HepG2 (cell line): Measurements from ENCODE around the gene ULBP1. TPM values are rescaled to one million over a fixed set of nuclear protein-coding genes. Genes with fewer than 3 reads are reported as not detected.

Source experiments
- ATAC-seq: fragments of 200-7000 bp; cut with Tn5 transposase; 3 replicates; pipeline ENCODE4 v1.9.1; 2020; ENCODE audit warnings: mild to moderate bottlenecking, moderate library complexity
- BruUV-seq: library from RNA; stranded (reverse); fragments of 400-500 nt; replicated peaks from 2 replicates; lab custom pipeline; 2021; lab: Mats Ljungman, UMichigan
- CTCF ChIA-PET: fragments of 300-600 bp; formaldehyde crosslinking; extraction: SDS; loops from one replicate; lab custom pipeline; 2021; ENCODE audit warnings: low total read pairs, inconsistent platforms, low intra/inter-chr PET ratio; lab: Yijun Ruan, JAX
- POLR2A ChIA-PET: fragments of 350-600 bp; sonication (Branson Sonifier 250); formaldehyde crosslinking; loops from one replicate; lab custom pipeline; 2020; ENCODE audit warnings: antibody characterized with exemption, inconsistent platforms; lab: Yijun Ruan, JAX
- DNase-seq: peaks from one replicate; pipeline ENCODE4 v3.0.0-alpha.2; 2015; ENCODE audit warnings: low spot score
- FAIRE-seq: peaks from 3 replicates; lab custom pipeline; 2011; peaks lifted over from hg19 to GRCh38; lab: Jason Lieb, UNC
- H2AFZ ChIP-seq: one replicate; pipeline ENCODE4 v1.6.1; 2011; ENCODE audit warnings: low read length, inconsistent platforms
- H3K27ac ChIP-seq: fragments of 300-600 bp; 3 replicates; pipeline ENCODE4 v1.8.0; 2011; ENCODE audit warnings: mixed run types, mild to moderate bottlenecking, mixed read lengths, low read length, inconsistent platforms; ENCODE audit not compliant: insufficient read depth; ENCODE audit errors: extremely low read length
- H3K27me3 ChIP-seq, 2 experiments: fragments of 200-600 bp in 1 of 2; 2 replicates in 1 of 2; 3 replicates in 1 of 2; pipeline versions ENCODE4 v1.6.0 to v1.8.0; 2011; ENCODE audit warnings: low read length in 2 of 2, mild to moderate bottlenecking in 2 of 2, moderate library complexity in 2 of 2, inconsistent platforms in 1 of 2; ENCODE audit not compliant: insufficient read depth in 2 of 2, control insufficient read depth in 1 of 2
- H3K36me3 ChIP-seq, 2 experiments: fragments of 200-600 bp in 1 of 2; replicated peaks in 1 of 2; 2 replicates in 1 of 2; 3 replicates in 1 of 2; pipeline versions ENCODE4 v1.5.1 to v1.8.0; 2011; ENCODE audit warnings: low read length in 2 of 2, inconsistent platforms in 1 of 2; ENCODE audit not compliant: insufficient read depth in 2 of 2, control insufficient read depth in 1 of 2
- H3K4me1 ChIP-seq: 2 replicates; pipeline ENCODE4 v1.5.1; 2012; ENCODE audit warnings: low read length, inconsistent platforms; ENCODE audit not compliant: insufficient read depth
- H3K4me2 ChIP-seq: 2 replicates; pipeline ENCODE4 v1.6.0; 2011; ENCODE audit warnings: low read depth, low read length, inconsistent platforms
- H3K4me3 ChIP-seq, 3 experiments: fragments of 200-600 bp in 1 of 3; sonication (generic), shearing (Covaris generic) in 1 of 3; replicated peaks in 1 of 3; 2 replicates each; pipeline ENCODE4 v1.5.1; 2011 to 2016; ENCODE audit warnings: low read length in 3 of 3, inconsistent platforms in 2 of 3, low read depth in 2 of 3, mild to moderate bottlenecking in 2 of 3, control low read depth in 1 of 3, mixed read lengths in 1 of 3; ENCODE audit not compliant: insufficient read depth in 1 of 3
- H3K79me2 ChIP-seq: one replicate; pipeline ENCODE4 v1.6.1; 2011; ENCODE audit warnings: low read length, inconsistent platforms; ENCODE audit not compliant: insufficient read depth
- H3K9ac ChIP-seq: 2 replicates; pipeline ENCODE4 v1.6.0; 2011; ENCODE audit warnings: mild to moderate bottlenecking, low read depth, low read length, inconsistent platforms; ENCODE audit not compliant: insufficient read depth
- H3K9me3 ChIP-seq: 2 replicates; pipeline ENCODE4 v1.5.1; 2012; ENCODE audit warnings: mild to moderate bottlenecking, low read length
- H4K20me1 ChIP-seq: 2 replicates; pipeline ENCODE4 v1.6.0; 2011; ENCODE audit warnings: inconsistent platforms, mild to moderate bottlenecking, low read length, moderate library complexity; ENCODE audit not compliant: insufficient read depth
- MED1 ChIP-seq: sonication (generic); formaldehyde crosslinking; IDR thresholded peaks from 2 replicates; pipeline ENCODE4 v1.4.0; 2020; ENCODE audit warnings: missing genetic modification reagents
- MIXL1 ChIP-seq: IDR thresholded peaks from 2 replicates; pipeline ENCODE4 v1.6.1; 2016
- MTF2 ChIP-seq: sonication (generic); formaldehyde crosslinking; IDR thresholded peaks from 2 replicates; pipeline ENCODE4 v1.5.0; 2020; ENCODE audit warnings: missing genetic modification reagents, borderline replicate concordance
- NFE2L2 ChIP-seq: fragments of 150-350 bp; IDR thresholded peaks from 2 replicates; pipeline ENCODE4 v1.6.1; 2014; ENCODE audit warnings: low read length
- PCBP2 ChIP-seq: fragments of 200-400 bp; formaldehyde crosslinking; optimal IDR thresholded peaks from 2 replicates; pipeline ENCODE3; 2018; ENCODE audit warnings: low read length, low read depth; ENCODE audit not compliant: poor library complexity, severe bottlenecking
- SAP130 ChIP-seq: IDR thresholded peaks from 2 replicates; pipeline ENCODE4 v1.6.1; 2016; ENCODE audit warnings: low read depth
- SUZ12 ChIP-seq: fragments of 150-350 bp; IDR thresholded peaks from 2 replicates; pipeline ENCODE4 v1.6.1; 2014; ENCODE audit warnings: low read depth, low read length
- ZMYM3 ChIP-seq: sonication (generic); formaldehyde crosslinking; IDR thresholded peaks from 2 replicates; pipeline ENCODE4 v1.5.1; 2020; ENCODE audit warnings: mild to moderate bottlenecking, missing genetic modification reagents
- ZNF180 ChIP-seq: sonication (generic); formaldehyde crosslinking; IDR thresholded peaks from 2 replicates; pipeline ENCODE4 v1.4.0; 2020; ENCODE audit warnings: low read depth, missing genetic modification reagents, borderline replicate concordance
- ZNF225 ChIP-seq: sonication (generic); formaldehyde crosslinking; IDR thresholded peaks from 2 replicates; pipeline ENCODE4 v1.4.0; 2020; ENCODE audit warnings: mild to moderate bottlenecking, missing genetic modification reagents
- ZNF253 ChIP-seq: sonication (generic); formaldehyde crosslinking; IDR thresholded peaks from 2 replicates; pipeline ENCODE4 v1.8.0; 2022; ENCODE audit warnings: mild to moderate bottlenecking, missing genetic modification reagents, borderline replicate concordance
- ZNF274 ChIP-seq: sonication (generic); formaldehyde crosslinking; IDR thresholded peaks from 2 replicates; pipeline ENCODE4 v1.5.1; 2020; ENCODE audit warnings: mild to moderate bottlenecking, missing genetic modification reagents
- ZNF281 ChIP-seq: sonication (generic); formaldehyde crosslinking; IDR thresholded peaks from 2 replicates; pipeline ENCODE4 v1.4.0; 2020; ENCODE audit warnings: missing genetic modification reagents, borderline replicate concordance
- WGBS: methylation state at CpG from one replicate; pipeline ENCODE4 v1.1.6; 2017; ENCODE audit warnings: low lambda C conversion rate; 5-methylcytosine and 5-hydroxymethylcytosine counted together
- in situ Hi-C: cut with HindIII; loops from 2 replicates; pipeline ENCODE4 v1.10.0; 2017; ENCODE audit warnings: low pct_unique_long_range_greater_than_20kb; ENCODE audit not compliant: extremely low pct_ligation_motif_present
- intact Hi-C: fragments of 100-400 bp; cut with micrococcal nuclease; formaldehyde crosslinking; loops from one replicate; pipeline ENCODE4 v1.10.0; 2022; ENCODE audit not compliant: unreplicated experiment
- polyA plus RNA-seq, 8 experiments: library from polyadenylated mRNA; depleted of rRNA in 3 of 8; stranded (reverse) in 7 of 8; unstranded in 1 of 8; fragments of >200 nt; fragmentation: Illumina TruSeq in 4 of 8; extraction: Trizol in 4 of 8; gene quantifications; 2 replicates each; pipeline versions ENCODE4 v1.2.1 to v1.2.3, GENCODE V29; 2011 to 2016; ENCODE audit warnings: low read depth in 4 of 8, missing spikeins in 1 of 8, mixed read lengths in 1 of 8; ENCODE audit not compliant: insufficient read depth in 1 of 8
- total RNA-seq, 5 experiments: library from RNA; depleted of rRNA; stranded (reverse); fragments of >200 nt; fragmentation: Illumina TruSeq; extraction: Trizol; gene quantifications; 2 replicates each; pipeline ENCODE4 v1.2.3, GENCODE V29; 2016; ENCODE audit warnings: low read depth in 1 of 5
- TF ChIP-seq, protein P1 (sequence below): sonication (generic); formaldehyde crosslinking; conservative IDR thresholded peaks from 2 replicates; pipeline ENCODE4 v1.4.0; 2020; ENCODE audit warnings: mild to moderate bottlenecking, missing genetic modification reagents, moderate library complexity

Gene ULBP1
- total and polyA plus RNA-seq, 2 of the 13 experiments (the other 11 are each of a cell fraction or from before 2014, with no cell fraction given): 0.04 to 0.09 TPM

GRCh38 chr6:149935246-149935645 lies 28.5 kb upstream of the ULBP1 start:
- intact Hi-C loops: loop anchor here (10.0 kb wide), 1 partner anchor 880 kb away; no protein-coding TSS in a partner anchor

More at GRCh38 chr6:149935246-149935645, 28.5 kb upstream of the ULBP1 start:
- Histone ChIP-seq H3K9ac (no peak overlapping the region), H3K36me3 (no peaks in the 10 kb centered on the region), H3K27me3 (peaks cover 13 to 71% of the 10 kb centered on the region in 2 experiments), H3K27ac (no peak overlapping the region), H3K4me1 (peaks cover 12% of the 10 kb centered on the region), H3K9me3 (no peaks in the 10 kb centered on the region), H4K20me1 (no peaks in the 10 kb centered on the region), H3K4me3 (no peak overlapping the region), H3K4me2 (no peak overlapping the region), H3K79me2 (no peaks in the 10 kb centered on the region), H2AFZ (no peak overlapping the region)
- DNase-seq: no peak
- whole genome bisulfite sequencing: 6% methylated on average over 3 of the region's 4 CpGs
- no peak for ATAC-seq
- TF ChIP-seq ZNF180 (CRISPR knock-in tag) (no peak), NFE2L2 (no peak), ZNF253 (CRISPR knock-in tag) (no peak), MED1 (CRISPR knock-in tag) (no peak), MTF2 (no peak), ZNF225 (CRISPR knock-in tag) (no peak), ZMYM3 (CRISPR knock-in tag) (no peak), MIXL1 (no peak), SAP130 (CRISPR knock-in tag) (no peak), ZNF281 (CRISPR knock-in tag) (no peak), ZNF274 (CRISPR knock-in tag) (no peak), SUZ12 (no peak), PCBP2 (no peak)
- TF ChIP-seq, protein P1, sequence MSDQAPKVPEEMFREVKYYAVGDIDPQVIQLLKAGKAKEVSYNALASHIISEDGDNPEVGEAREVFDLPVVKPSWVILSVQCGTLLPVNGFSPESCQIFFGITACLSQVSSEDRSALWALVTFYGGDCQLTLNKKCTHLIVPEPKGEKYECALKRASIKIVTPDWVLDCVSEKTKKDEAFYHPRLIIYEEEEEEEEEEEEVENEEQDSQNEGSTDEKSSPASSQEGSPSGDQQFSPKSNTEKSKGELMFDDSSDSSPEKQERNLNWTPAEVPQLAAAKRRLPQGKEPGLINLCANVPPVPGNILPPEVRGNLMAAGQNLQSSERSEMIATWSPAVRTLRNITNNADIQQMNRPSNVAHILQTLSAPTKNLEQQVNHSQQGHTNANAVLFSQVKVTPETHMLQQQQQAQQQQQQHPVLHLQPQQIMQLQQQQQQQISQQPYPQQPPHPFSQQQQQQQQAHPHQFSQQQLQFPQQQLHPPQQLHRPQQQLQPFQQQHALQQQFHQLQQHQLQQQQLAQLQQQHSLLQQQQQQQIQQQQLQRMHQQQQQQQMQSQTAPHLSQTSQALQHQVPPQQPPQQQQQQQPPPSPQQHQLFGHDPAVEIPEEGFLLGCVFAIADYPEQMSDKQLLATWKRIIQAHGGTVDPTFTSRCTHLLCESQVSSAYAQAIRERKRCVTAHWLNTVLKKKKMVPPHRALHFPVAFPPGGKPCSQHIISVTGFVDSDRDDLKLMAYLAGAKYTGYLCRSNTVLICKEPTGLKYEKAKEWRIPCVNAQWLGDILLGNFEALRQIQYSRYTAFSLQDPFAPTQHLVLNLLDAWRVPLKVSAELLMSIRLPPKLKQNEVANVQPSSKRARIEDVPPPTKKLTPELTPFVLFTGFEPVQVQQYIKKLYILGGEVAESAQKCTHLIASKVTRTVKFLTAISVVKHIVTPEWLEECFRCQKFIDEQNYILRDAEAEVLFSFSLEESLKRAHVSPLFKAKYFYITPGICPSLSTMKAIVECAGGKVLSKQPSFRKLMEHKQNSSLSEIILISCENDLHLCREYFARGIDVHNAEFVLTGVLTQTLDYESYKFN (CRISPR knock-in tag): no peak
- in situ Hi-C loops: loop anchor here (5.0 to 10.0 kb wide), 2 partner anchors 72 to 880 kb away; no protein-coding TSS in a partner anchor
- no peak for FAIRE-seq
- ChIA-PET POLR2A (no interaction called here), CTCF (interaction anchor here (4.1 kb wide), 1 partner anchor 82 kb away, joined by 64 read pairs; no protein-coding TSS in a partner anchor)
- no TSS peak for BruUV-seq
